GM12801 (cell line): ENCODE results near the gene IMPACT.

ENCODE experiments used
- CTCF ChIP-seq: IDR thresholded peaks from one replicate; pipeline ENCODE4 v1.5.1; 2011; ENCODE audit warnings: control low read depth; ENCODE audit not compliant: insufficient read length; ENCODE audit errors: extremely low read depth

The IMPACT gene

DNA sequence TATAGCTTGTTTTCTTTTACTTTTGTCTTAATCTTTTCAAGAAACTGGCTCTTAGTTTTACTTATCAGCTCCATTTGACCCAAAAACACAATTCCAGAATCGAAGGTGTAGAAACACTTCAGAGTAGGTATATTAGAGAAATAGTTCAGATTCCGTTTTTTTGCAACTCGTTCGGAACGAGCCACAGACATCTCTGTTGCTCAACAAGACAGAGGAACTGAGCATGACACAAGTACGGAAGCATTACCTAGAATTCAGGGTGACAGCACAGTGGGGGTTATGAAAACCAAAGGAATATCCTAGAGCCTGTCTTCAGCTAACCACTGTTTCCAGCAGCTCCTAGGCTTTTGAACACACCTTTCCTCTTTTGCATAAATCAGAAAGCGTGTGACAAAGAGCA is 39.0 kb downstream of the IMPACT start:
- TF ChIP-seq CTCF, result no peak

DNA sequence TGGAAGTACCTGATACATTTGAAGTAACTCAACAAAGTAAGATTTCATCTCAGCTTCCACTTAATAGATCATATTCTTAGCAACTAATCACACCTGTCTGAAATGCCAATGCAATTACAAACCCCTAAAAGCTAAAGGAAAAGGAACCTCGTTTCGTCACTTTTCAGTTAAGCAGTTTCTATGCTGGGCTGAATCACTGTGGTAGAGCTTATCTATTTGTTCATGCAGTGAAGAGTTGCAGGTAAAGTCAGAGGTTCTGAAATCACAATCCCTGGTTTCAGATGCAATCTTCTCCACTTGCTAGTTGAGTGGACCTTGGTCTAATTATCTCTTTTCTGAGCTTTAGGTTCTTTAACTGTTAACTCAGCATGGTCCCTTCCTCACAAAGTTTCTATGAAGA is 40.3 kb downstream of the IMPACT start:
- TF ChIP-seq CTCF, result no peak

DNA sequence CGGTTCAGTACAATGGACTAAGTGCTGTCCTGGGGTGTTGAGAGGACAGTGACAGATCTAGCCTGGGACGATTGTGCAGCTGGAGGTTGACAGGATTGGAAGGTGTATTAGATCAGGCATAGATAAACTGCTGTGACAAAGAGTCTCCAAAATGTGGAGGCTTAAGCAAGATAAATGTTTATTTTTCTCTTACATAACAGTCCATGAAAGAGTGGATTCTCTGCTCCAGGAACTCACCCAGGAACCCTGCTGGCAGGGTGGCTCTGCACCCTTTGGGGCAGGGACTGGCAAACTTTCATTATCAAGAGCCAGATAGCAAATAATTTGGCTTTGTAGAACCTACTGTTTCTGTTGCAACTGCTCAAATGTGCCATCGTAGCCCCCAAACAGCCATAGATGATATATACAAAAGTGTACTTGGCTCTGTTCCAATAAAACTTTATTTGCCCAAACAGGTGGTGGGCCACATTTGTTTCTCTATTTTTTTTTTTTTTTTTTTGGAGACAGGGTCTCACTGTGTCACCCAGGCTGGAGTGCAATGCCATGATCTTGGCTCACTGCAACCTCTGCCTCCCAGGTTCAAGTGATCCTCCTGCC is 43.6 kb downstream of the IMPACT start:
- no peak for TF ChIP-seq CTCF

DNA sequence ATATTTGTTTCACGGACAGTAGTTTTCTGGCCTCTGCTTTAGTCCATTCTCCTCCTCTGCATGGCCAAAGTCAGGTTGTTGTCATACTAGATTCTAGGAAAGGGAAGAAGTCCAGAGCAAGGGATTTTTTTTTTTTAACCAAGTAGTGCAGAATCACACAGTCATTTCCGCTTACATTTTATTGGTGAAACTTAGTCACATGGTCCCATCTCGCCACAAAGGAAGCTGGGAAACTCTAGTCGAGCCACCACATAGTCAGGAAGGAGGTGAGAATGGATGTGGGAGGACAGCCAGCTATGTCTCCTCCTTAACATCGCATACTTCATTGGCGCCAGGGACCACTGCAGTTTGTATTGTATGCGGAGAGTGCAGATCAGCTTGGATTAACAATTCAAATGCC is 44.3 kb downstream of the IMPACT start:
- TF ChIP-seq CTCF, result no peak

- TF ChIP-seq CTCF, result no peak
Observed at GRCh38 chr18:24472591-24472990, 46.1 kb downstream of the IMPACT start.

DNA sequence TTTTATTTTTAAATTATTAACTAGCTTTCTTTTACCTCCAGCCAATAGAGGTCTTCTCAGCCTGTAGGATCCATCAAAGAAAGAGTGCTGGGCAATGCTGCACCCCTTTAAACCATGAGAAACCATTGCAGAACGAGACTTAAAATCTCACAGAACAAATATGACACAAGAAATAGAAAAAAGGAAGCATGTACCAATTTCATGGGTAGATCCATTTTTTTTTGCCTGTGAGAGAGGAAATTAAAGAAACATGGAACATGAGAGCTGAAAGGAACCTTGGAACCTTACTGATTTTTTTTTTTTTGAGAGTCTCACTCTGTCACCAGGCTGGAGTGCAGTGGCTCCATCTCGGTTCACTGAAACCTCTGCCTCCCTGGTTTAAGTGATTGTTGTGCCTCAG is 47.9 kb downstream of the IMPACT start:
- no peak for TF ChIP-seq CTCF

DNA sequence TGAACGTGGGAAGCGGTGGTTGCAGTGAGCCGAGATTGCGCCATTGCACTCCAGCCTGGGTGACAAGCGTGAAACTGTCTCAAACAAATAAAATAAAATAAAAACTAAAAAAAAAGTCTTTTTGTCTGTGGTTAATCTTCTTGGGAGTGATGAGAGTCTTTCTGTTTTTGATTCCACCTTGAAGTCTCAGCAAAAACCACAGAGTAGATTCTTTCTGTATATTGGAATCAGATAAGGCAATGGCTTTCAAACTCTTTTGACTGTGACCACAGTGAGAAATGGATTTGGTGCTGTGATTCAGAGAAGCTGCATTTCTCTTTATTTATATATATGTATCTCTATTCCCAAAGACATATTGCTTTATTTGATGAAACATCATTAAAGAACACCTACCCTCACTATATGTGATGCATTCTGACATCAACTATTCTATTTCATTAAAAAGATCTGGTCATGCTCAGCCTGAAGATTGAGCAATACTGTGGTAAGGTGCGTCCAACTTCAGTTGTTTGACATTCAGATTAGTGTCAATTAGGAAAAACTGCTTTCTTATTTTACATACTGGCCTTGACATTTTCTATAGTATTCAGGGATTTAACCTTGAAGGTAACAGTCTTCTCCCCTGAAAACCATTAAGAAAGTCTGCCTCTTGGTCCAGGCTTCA is 49.6 kb downstream of the IMPACT start:
- TF ChIP-seq CTCF, result no peak
